ENCODE measurements around the gene SYNE1.

The SYNE1 gene

GRCh38 chr6:152233547-152234320, 403.4 kb downstream of the SYNE1 start:
- no peak for DNase-seq (ENCODE audit: low spot score)

- DNase-seq (ENCODE audit: low spot score) = no peak
These were observed 404.5 kb downstream of the SYNE1 start for GRCh38 chr6:152232501-152233151.

GRCh38 chr6:152229330-152229729, 407.8 kb downstream of the SYNE1 start:
- no peak for DNase-seq (ENCODE audit: low spot score)

GRCh38 chr6:152226119-152226518, 411.0 kb downstream of the SYNE1 start:
- DNase-seq (ENCODE audit: low spot score) = no peak

- peak; percentile 36 for DNase-seq (ENCODE audit: low spot score)
These were observed 411.8 kb downstream of the SYNE1 start for GRCh38 chr6:152225241-152225934.

- no peak for DNase-seq (ENCODE audit: low spot score)
These were observed 413.5 kb downstream of the SYNE1 start for GRCh38 chr6:152223636-152224035.

- DNase-seq (ENCODE audit: low spot score) = no peak
These were observed 415.1 kb downstream of the SYNE1 start for GRCh38 chr6:152221806-152222628.

- no peak for DNase-seq (ENCODE audit: low spot score)
These were observed 416.4 kb downstream of the SYNE1 start for GRCh38 chr6:152220786-152221185.

GRCh38 chr6:152218887-152219286, 418.3 kb downstream of the SYNE1 start:
- no peak for DNase-seq (ENCODE audit: low spot score)

- DNase-seq (ENCODE audit: low spot score) = no peak
These were observed 424.7 kb downstream of the SYNE1 start for GRCh38 chr6:152212437-152212836.

GRCh38 chr6:152209211-152209610, 428.0 kb downstream of the SYNE1 start:
- no peak for DNase-seq (ENCODE audit: low spot score)

- DNase-seq (ENCODE audit: low spot score) = no peak
These were observed 429.0 kb downstream of the SYNE1 start for GRCh38 chr6:152207915-152208714.

GRCh38 chr6:152206072-152206818, 430.9 kb downstream of the SYNE1 start:
- peak; percentile 19 for DNase-seq (ENCODE audit: low spot score)

- DNase-seq (ENCODE audit: low spot score) = no peak
These were observed 432.6 kb downstream of the SYNE1 start for GRCh38 chr6:152204591-152204990.

GRCh38 chr6:152201120-152201519, 436.0 kb downstream of the SYNE1 start:
- no peak for DNase-seq (ENCODE audit: low spot score)

GRCh38 chr6:152195896-152196295, 441.3 kb downstream of the SYNE1 start:
- no peak for DNase-seq (ENCODE audit: low spot score)

GRCh38 chr6:152189736-152190135, 447.4 kb downstream of the SYNE1 start:
- DNase-seq (ENCODE audit: low spot score) = no peak

GRCh38 chr6:152188011-152188410, 449.2 kb downstream of the SYNE1 start:
- no peak for DNase-seq (ENCODE audit: low spot score)

GRCh38 chr6:152186840-152187239, 450.3 kb downstream of the SYNE1 start:
- DNase-seq (ENCODE audit: low spot score) = no peak

- DNase-seq (ENCODE audit: low spot score) = no peak
These were observed 452.1 kb downstream of the SYNE1 start for GRCh38 chr6:152184917-152185574.
